CD4-positive, alpha-beta T cell treated with Interferon gamma for 1 hour (primary cell): ENCODE data around the gene SARM1.
A peak's percentile ranks its signal among the peaks of the same experiment; 100 is the strongest.

Experiments used
- DNase-seq: peaks from one replicate; pipeline ENCODE4 v3.0.0-alpha.2; 2020

SARM1 gene

DNA sequence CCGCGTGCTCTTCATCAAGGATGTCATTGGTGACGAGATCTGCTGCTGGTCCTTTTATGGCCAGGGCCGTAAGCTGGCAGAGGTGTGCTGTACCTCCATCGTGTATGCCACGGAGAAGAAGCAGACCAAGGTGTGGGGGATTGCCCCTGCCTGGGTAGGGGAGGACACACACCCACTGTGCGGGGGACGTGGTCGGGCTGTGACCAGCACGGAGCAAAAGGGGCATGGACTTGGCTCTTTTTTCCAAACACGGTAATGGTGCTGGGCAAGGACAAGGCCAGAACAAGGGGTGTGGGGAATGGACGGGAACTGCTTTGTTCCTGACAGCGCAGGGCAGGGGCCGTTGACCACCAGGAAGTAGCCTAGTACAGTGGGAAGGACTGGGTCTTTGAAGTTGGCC, 29.2 kb upstream of the SARM1 start:
- no peak for DNase-seq

- no peak for DNase-seq
Observed at GRCh38 chr17:28343491-28343932, 28.0 kb upstream of the SARM1 start.

GRCh38 chr17:28344011-28344410, 27.5 kb upstream of the SARM1 start:
- no peak for DNase-seq

DNA sequence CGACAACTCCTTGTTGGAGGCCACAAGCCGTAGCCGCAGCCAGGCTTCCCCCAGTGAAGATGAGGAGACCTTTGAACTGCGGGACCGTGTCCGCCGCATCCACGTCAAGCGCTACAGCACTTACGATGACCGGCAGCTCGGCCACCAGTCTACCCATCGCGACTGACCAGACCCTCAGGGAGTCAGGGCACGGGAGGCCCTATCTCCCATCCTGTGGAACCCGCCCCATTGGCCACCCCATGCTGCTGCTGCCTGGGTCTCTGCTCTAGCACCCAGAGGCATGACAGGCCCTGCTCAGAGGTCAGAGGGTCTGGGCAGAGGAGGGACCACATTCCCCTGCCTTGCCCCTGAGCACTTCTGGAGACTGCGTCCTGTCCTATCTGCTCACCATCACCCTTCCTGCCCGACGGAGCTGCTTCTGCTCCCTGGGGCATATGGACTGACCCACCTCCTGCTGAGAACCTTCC, 27.0 kb upstream of the SARM1 start:
- no peak for DNase-seq

DNA sequence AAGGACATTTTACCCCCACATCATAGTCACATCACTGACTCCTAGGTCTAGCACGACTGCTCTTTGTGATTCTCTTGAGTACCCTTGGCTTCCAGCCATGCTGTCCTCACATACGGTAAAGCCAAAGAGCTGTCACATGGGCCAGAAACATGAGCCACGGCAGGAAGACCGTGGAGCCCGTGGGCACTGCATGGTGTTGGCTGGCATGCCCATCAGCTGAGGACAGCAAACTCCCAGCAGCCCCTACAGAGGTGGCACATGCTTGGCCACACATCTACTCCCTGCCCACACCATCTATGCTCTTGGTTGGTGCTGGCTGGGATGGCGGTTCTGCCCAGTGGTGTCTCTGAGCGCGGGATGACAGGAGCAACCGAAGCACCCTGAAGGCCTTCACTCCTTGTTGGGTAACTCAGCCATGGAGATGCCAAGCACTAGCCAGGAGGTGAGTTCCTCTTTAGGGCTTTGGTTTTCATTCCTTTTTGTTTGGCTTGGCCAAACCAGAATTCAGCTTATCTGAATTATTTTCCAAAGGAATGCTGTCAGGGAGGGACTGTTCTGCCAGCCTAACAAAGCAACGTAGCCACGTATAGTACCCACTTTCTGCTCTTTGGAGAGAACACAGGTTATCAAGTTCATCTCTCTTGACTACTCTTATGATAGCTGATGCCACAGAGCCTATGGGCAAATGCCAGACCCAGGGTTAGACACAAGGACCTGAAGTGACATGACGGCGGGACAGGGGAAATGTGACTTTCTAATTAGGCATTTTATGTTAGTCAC, 25.9 kb upstream of the SARM1 start:
- DNase-seq: no peak

- no peak for DNase-seq
Observed at GRCh38 chr17:28346199-28346580, 25.3 kb upstream of the SARM1 start.

DNA sequence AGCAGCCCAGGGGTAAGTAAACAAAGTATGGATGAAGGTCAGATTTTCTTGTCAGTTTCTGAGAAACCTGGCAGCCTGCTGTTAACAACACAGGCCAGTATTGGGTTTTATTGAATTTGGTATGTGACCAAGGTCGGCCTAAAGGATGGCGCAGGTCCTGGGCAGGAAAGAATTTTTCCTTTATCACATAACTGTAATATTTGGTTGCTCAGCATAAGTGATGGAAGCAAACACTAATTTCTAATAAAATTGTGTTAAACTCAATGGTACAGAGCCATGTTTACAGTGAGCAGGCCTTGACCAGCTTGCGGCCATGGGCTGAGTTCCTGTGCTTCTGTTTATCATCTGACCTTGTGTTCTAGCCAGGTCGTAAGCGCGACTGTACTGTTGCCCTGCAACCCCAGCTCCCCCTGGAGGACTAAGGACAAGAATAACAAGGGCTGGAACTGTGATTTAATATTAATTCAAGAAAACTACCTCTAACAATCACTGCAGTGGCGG, 24.7 kb upstream of the SARM1 start:
- no peak for DNase-seq

GRCh38 chr17:28347261-28347891, 24.1 kb upstream of the SARM1 start:
- DNase-seq: no peak

DNA sequence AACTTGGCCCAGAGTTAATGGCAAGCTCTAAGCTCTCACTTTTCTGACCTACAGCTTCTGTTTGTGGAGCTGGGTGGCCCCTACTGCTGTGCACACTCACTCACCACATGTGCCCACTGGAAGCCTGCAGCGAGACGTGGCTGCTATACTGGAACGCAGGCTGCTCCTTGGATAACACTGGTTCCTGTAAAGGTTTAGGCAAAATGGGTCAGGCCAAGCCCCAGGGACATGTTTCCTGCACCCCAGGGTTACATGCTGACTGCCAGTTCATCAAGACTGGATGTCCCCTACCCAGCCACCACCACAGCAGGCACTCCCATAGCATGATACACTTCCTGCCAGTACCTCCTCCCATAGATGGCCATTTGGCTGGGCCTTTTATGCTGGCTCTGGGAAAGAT, 22.5 kb upstream of the SARM1 start:
- DNase-seq: no peak

DNA sequence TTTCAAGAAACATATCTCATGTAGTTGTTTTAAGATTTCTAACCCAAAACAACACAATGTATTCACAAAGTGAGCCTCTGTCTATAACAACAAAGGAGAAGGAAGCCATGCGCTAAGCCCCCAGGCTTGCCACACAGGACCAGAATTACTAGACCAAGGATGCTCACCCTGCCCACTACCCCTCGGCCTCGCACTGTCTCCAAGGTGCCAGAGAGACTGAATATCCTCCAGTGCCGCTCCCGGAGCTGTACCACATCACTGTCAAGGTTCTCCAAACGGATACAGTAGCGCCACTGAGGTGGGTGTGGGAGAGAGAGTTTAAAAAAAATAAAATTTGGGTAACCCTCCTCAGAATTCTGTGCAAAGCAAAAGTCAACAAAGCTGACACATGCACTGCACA, 21.2 kb upstream of the SARM1 start:
- DNase-seq: no peak

DNA sequence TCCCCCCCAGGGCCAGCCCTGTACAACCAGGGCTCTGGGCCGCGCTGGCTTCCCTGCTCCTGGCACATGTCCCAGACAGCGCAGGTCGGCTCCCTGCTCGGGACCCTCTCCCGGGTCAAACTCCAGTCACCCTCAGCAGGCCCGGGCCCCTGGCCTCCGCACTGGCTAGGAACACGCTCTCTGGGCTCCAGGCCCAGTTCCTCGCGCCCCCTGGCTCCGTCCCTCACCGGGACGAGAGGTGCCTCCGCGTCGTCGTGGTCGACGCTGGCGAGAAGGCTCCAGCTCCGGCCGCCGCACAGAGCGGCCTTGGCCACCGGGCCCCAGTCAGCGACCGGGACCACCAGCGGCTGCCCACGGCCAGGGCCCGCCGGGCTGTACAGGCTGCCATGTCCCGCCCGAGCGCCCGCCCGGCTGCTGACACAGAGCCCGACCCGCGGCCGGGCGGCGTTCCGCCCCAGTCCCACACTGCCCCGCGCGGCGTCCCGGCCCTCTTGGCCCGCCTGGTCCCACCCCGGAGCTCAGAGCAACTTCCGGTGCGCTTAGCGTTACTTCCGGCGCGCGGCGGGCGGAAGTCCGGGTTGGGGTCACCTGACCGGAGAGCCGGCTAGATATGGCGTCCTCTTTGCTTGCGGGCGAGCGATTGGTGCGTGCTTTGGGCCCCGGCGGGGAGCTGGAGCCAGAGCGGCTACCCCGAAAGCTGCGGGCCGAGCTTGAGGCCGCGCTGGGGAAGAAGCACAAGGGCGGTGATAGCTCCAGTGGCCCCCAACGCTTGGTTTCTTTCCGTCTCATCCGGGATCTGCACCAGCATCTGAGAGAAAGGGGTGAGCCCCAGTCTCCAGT, 14.2 kb upstream of the SARM1 start, which contains the start of gene POLDIP2:
Gene POLDIP2, minus strand, starts transcription at position 467 of the 840 bp plus-strand sequence. Its CDS starts 79 bp downstream, at position 388.
- peak; percentile 96 for DNase-seq

DNA sequence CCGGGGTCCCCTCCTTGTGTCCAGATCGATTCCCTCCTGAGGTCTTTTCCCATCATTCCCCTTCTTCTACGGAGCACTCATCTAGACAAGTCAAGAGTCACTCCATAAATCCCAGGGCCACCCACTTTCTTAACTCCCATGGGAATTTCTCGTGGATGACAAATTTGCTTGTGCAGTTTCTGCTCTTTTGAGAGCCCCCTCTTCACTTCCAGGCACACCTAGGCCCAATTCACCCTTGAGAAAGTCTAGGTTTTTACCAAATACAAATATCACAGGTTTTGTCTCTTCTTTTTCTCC, 13.6 kb upstream of the SARM1 start:
- no peak for DNase-seq

DNA sequence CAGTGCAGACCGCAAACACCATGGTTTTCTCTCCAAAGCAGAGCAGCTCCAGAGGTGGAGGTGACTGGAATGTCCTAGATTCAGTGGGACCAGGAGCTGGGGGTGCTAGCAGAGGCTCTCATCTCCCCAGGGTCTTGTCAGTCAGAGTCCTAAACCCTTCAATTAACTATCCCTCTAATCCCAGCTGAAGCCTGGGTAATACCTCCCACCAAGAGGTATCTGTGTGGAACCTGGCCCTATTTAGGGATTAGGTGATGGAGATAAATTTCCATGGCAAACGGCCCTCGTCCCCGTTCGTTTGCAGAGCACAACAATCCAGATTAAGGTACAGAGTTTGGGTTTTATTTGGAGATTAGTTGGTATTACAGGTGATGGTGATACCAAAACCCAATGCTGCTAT, 8.3 kb upstream of the SARM1 start:
- DNase-seq: no peak

- no peak for DNase-seq
Observed at GRCh38 chr17:28363776-28364650, 7.5 kb upstream of the SARM1 start.

DNA sequence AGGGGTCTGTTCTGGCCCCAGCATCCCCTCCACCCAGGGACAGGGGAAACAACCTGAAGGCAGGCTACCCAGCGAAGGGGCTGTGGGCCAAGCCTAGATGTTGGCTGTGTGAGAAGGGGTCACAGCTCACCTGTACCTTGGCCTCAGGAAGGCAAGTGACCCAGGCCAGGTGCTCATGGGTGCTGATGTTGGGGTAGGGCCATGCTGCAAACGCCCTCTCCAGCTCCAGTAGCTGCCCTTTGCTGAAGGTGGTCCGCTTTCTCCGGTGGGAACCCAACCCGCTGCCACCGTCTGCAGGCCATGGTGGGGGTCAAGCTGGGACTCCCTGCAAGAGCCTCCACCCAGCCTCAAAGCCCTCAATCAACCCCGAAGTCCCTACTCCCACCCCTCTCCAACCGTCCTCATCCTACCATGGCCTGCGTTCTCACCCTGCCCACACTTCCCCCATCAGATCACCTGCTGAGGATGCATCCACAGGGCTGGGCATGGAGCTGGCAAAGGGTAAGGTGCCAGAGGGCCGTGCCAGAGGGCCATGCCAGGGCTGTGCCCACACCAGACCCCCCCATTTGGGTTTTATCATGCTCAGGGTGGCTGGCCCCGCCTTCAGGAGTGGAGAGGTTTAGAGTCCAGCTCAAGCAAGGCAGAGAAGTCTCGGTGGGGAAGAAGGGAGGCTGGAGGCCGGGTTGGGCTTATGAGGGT, 6.7 kb upstream of the SARM1 start, which contains the start of gene SEBOX:
Gene SEBOX, minus strand, starts transcription at position 535 of the 699 bp plus-strand sequence. Its CDS starts 48 bp downstream, at position 487.
- DNase-seq: no peak

GRCh38 chr17:28365487-28365886, 6.0 kb upstream of the SARM1 start:
- no peak for DNase-seq

GRCh38 chr17:28366605-28367004, 4.9 kb upstream of the SARM1 start:
- no peak for DNase-seq

- DNase-seq: no peak
Observed at GRCh38 chr17:28367641-28368305, 3.7 kb upstream of the SARM1 start.

DNA sequence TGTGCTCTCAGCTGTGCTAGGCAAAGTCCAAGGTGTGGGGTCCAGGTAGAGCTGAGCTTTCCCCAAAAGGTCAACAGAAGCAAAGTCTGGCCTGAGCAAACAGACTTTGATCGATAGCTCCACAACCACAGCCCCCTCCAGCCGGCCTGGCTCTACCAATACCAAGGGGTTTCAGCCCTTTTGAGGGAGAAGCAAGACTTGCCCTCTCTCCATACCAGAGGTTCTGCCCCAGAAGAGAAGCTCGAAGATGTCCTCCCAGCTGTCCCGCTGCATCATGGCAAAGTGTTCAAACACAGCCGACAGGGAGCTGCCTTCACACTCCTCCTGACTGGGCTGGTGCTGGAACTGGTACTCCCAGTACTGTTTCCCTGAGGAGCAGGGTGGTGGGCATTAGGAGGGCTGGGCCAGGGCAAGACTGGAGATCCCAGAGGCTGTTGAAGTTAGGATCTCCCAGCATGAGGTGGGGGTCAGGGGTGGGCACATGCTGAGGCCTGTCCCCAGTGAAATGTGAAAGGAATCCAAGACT, 3.1 kb upstream of the SARM1 start:
- no peak for DNase-seq

DNA sequence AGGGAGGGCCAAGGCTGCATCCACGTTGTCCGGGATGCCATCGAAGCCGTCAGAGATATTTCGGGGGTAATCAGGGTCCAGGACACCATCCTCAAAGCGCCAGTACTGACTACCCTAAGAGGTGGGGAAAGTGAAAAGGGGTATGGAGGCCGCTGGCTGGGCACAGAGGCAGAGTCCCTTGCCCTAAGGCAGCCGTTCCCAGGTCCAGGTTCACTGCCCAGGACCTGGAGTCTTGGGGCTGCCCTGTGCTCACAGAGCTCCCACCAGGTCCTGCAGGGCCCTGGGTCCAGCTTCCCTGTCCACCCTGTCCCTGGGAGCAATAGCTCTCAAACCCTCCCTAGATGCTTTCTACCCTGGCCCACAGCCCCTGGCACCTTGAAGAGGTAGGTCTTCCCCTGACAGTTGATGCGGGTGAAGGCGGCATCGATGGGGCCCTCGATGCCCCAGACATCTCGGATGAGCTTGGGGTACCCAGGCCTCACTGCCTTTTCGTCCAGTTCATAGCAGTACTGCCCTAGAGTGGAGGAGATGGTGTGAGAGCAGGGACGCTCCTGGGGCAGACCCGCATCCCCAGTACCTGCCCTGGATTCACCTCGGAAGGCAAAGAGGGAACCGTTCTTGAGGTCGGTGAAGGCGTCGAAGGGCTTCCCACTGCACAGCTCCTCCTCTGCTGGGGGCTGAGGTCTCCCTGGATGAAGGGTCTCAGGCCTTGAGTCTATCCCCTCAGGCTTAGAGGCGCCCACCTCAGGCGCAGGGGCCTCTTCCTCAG, 2.4 kb upstream of the SARM1 start:
- no peak for DNase-seq
